ENCODE data around the gene ATR. TPM values are rescaled to one million over a fixed set of nuclear protein-coding genes. Genes with fewer than 3 reads are reported as not detected.

Gene ATR
- total and polyA plus RNA-seq, 9 of the 15 experiments (the other 6 are each of a cell fraction or from before 2014, with no cell fraction given), result 18.0 to 37.8 (median 23.2) TPM

DNA sequence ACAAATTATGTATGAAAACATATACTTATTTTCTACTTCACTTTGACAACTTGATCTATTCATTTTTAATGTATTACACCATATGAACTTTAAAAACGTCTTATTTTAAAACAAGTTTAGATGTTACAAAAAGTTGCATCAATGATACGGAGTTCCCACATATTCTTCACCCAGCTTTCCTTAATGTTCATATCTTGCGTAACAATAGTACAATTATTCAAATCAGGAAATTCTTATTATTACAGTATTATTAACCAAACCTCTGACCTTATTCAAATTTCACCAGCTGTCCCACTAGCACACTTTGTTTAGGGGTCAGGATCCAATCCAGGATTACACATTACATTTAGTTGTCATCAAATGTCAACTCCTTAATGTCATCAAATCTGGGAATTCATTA lies 117.8 kb downstream of the ATR start:
- Histone ChIP-seq H3K9me3 (replicated peaks; ENCODE audit: control insufficient read depth, insufficient read depth, low read depth, low read length) (no peaks in the 10 kb centered on the region), H3K4me3 (no peak overlapping the region), H3K79me2 (ENCODE audit: control insufficient read depth, insufficient read depth, low read length) (no peaks in the 10 kb centered on the region), H2AFZ (ENCODE audit: low read depth, low read length) (no peak overlapping the region), H3K27ac (ENCODE audit: extremely low read depth, low read depth, low read length) (no peak overlapping the region), H4K20me1 (replicated peaks; ENCODE audit: control insufficient read depth, insufficient read depth, low read length) (no peaks in the 10 kb centered on the region), H3K9ac (ENCODE audit: insufficient read depth in 1 of 2, low read depth in 2 of 2, low read length in 2 of 2) (no peak overlapping the region), H3K36me3 (ENCODE audit: control insufficient read depth, insufficient read depth, low read length) (peaks cover 61% of the 10 kb centered on the region; the same call in 2 of the 3 replicates), H3K27me3 (ENCODE audit: control insufficient read depth in 2 of 2, insufficient read depth in 2 of 2, low read length in 2 of 2) (no peaks in the 10 kb centered on the region), H3K9me1 (ENCODE audit: control insufficient read depth, insufficient read depth, low read length) (no peaks in the 10 kb centered on the region), H3K4me1 (replicated peaks in 1 of 2; ENCODE audit: control insufficient read depth in 2 of 2, insufficient read depth in 2 of 2, low read length in 2 of 2) (no peaks in the 10 kb centered on the region), H3K4me2 (ENCODE audit: insufficient read depth, low read length) (no peak overlapping the region)
- intact Hi-C loops (cut with micrococcal nuclease), result no loop called here
- 76% methylated on average over 3 of the region's 3 CpGs for WGBS (ENCODE audit: insufficient coverage, low coverage, missing lambda C conversion rate)
- ChIA-PET POLR2A (no interaction called here), CTCF (ENCODE audit: low intra/inter-chr PET ratio) (no interaction called here)
- BruUV-seq (replicated peaks), result no TSS peak
- TF ChIP-seq CEBPG (CRISPR knock-in tag; IDR thresholded peaks at IDR 0.05) (no peak), CEBPG (tag; conservative IDR thresholded peaks at IDR 0.05 in 1 of 2, IDR thresholded peaks at IDR 0.05 in 1 of 2) (peak; percentile 31 to 81), ZNF274 (IDR thresholded peaks at IDR 0.05; ENCODE audit: borderline replicate concordance, low read depth, low read length) (no peak), FOXJ3 (CRISPR knock-in tag; IDR thresholded peaks at IDR 0.05) (no peak), POLR2AphosphoS5 (IDR thresholded peaks at IDR 0.05; ENCODE audit: control insufficient read depth, insufficient read depth, low read depth, low read length) (no peak), CEBPB (tag; IDR thresholded peaks at IDR 0.05) (peak; percentile 78), ZSCAN29 (IDR thresholded peaks at IDR 0.05) (no peak), CBFA2T2 (conservative IDR thresholded peaks at IDR 0.05) (no peak), DNMT1 (IDR thresholded peaks at IDR 0.05) (no peak), ZNF282 (CRISPR knock-in tag; IDR thresholded peaks at IDR 0.05) (no peak)
- ATAC-seq (no peak), FAIRE-seq (no peak), DNase-seq (ENCODE audit: extremely low read depth in 1 of 4, low spot score in 3 of 4) (no peak)
- in situ Hi-C loops (cut with MboI), result no loop called here
